ENCODE measurements around the gene PIGW.

DNA sequence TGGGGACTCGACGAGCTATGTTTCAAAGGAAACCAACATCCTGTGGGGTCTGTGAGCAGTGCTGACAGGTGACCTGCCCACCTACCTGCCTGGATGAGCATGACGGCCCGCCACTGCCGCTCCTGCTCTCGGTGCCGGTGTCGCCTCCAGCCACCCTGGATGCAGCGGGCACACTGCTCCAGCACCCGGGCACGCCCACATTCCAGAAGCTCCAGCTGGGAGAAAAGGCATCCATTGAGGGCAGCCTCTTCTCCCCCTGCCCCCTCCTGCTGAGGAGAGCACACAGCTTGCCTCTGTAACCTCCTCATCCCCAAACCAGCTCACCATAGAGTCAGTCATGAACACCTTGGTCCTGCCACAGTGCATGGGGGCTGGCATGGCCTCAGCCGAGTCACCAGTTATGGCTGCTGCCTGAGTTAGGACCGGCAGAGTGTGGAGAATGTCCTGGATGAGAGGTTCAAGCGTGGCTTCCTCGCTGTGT, 34.0 kb upstream of the PIGW start:
- TF ChIP-seq, protein P1, sequence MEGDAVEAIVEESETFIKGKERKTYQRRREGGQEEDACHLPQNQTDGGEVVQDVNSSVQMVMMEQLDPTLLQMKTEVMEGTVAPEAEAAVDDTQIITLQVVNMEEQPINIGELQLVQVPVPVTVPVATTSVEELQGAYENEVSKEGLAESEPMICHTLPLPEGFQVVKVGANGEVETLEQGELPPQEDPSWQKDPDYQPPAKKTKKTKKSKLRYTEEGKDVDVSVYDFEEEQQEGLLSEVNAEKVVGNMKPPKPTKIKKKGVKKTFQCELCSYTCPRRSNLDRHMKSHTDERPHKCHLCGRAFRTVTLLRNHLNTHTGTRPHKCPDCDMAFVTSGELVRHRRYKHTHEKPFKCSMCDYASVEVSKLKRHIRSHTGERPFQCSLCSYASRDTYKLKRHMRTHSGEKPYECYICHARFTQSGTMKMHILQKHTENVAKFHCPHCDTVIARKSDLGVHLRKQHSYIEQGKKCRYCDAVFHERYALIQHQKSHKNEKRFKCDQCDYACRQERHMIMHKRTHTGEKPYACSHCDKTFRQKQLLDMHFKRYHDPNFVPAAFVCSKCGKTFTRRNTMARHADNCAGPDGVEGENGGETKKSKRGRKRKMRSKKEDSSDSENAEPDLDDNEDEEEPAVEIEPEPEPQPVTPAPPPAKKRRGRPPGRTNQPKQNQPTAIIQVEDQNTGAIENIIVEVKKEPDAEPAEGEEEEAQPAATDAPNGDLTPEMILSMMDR (IDR thresholded peaks at IDR 0.05), result no peak
- TF ChIP-seq EP300 (IDR thresholded peaks at IDR 0.05) (no peak), POLR2A (IDR thresholded peaks at IDR 0.05) (no peak)
